ENCODE data around the gene HMGN4.
"Not testable (repeated sequence)": the region's sequence is repeated elsewhere in the genome, so short reads cannot be mapped to it uniquely, and the experiment has no call there.

Gene HMGN4

GRCh38 chr6:26524314-26524713 is 13.9 kb upstream of the HMGN4 start:
- not testable (repeated sequence) for DNase-seq

DNA sequence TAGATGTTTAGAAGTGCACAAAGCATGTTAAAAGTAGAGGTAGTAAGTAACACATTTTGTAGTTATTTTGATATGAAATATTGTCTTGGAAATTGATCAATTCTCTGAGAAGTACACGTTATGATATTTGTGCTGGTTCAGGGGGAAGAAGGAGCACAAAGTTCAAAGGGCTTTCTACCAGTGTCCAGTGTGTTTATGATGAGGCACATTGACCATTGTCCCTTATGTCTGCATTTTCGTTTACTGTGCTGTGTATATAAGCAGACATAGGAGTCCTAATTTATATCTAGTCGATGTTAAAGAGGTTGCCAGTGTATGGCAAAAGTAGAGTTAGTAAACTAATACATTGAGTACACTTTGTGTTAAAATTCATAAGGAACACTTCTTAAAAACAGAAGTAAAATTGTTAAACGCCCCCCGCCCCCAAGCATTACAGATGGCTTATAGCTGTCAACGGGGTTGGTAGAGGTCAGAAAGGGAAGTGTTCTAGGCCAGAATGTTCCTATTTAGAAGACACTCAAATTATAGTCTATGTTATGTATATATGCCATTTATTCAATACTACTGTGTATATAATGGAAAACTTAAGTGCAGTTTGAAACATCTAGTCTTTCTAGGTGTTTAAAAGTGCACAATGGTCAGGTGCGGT is 13.3 kb upstream of the HMGN4 start:
- DNase-seq = no peak

GRCh38 chr6:26525838-26526237 is 12.3 kb upstream of the HMGN4 start:
- DNase-seq = no peak

GRCh38 chr6:26526928-26527327 is 11.2 kb upstream of the HMGN4 start:
- no peak for DNase-seq

- DNase-seq = no peak
These were observed 8.0 kb upstream of the HMGN4 start for GRCh38 chr6:26530203-26530602.

DNA sequence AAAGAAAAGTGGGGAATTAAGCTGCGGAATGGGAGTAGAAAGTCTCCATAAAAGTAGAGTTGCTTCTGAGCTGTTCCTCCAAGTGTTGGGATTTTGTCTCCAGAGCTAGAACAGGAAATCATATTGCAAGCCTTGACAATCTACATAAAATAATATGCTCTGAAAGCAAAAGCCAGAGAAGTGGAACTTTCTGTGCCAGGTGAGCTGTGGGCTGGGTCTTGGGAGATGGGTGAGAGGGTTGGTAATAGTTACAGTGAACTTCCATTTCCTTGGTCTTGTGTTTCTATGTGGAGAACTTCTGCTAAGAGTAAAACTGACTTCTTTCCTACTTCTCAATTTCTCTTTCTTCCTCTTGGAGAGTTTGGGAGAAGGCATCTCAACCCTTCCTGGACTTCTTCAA is 6.3 kb upstream of the HMGN4 start:
- DNase-seq = no peak

GRCh38 chr6:26532699-26533531 is 5.3 kb upstream of the HMGN4 start:
- peak; percentile 95 for DNase-seq

DNA sequence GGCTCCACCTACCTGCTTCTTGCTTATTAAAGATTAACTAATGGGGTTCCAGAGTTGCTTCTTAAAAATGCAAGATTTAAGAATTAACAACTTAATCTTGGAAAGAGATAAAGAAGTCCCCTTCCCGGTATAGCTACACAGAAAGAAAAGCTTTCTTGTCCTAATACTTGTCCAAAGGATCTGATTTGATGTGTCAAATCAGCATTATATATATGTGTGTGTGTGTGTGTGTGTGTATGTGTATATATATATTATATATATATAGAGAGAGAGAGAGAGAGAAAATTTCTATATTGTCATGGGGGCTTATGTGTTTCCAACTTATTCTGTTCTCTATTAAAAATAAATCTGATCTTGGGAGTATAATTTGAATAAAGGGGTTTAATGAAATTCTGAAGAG is 4.6 kb upstream of the HMGN4 start:
- no peak for DNase-seq

- no peak for DNase-seq
These were observed 3.3 kb upstream of the HMGN4 start for GRCh38 chr6:26534681-26535465.

DNA sequence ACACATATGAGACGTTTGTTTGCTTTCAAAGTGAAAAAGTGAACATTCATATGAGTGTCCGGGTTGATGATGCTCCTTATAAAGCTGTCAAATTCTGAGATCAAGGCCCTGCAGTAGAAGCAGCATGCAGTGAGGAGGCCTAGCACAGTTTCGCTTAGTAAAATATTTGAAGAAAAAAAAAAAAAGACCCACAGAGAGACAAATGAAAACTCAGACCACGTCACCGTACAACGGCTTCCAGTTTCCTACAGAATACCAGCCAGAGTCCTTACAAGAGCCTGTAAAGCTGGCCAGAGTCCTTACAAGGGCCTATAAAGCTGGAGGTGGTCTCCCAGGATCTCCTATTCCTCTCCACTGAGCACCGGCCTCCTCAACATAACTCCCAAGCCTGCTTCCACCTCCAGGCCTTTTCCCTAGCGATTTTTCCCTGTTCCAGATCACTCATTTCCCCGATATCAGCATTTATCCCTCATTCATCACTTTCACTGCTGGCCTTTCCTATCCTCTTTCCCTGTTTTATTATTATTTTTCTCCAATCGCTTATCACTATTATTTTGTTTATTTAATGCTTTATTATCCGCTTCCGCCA is 1.5 kb upstream of the HMGN4 start:
- DNase-seq = peak; percentile 75

DNA sequence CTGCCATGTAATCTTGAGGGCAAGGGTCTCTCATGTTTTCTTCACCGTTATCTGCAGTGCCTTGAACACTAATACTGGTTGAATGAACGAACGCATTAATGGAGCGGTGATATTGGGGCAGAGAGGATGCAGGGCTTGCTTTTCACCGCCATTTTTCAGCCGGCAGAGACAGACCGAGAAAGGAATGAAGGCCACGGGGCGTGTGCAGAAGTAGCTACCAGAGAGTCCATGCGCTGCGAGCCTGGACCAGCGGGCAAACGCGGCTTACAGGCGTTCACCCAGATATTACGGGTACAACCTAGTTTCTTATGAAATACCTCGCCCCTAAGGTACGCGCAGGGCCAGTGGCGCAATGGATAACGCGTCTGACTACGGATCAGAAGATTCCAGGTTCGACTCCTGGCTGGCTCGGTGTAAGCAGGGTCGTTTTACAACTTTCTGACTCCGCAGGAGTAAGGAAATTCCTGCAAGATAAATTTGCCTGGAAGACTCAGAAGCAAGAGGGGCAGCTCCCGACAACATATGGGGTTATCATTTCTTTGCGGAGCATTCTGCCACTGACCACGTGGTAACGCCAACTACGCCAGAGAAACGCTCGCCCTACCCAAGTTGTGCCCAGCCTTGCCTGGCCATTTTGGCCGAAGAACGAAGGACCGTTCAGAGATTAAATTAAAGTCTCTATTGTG is 863 bp upstream of the HMGN4 start:
- DNase-seq = peak; percentile 94

- no peak for DNase-seq
These were observed 371 bp downstream of the HMGN4 start for GRCh38 chr6:26538572-26538902.

DNA sequence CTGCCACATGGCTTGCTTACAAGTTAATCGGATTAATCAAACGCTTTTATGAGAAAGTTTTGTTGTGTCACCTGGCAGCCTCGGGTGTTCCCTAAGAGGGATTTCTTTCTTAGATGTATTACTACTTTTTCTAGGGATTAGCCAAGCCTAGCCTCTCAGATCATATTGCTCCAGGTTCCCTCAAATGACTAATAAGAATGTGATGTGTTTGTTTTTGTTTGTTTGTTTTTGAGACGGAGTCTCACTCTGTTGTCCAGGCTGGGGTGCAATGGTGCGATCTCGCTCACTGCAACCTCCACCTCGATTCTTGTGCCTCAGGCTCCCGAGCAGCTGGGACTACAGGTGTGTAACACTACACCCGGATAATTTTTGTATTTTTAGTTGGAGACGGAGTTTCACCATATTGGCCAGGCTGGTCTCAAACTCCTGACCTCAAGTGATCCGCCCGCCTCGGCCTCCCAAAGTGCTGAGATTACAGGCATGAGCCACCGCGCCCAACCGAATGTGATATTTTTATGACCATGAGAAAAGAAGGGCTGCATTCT is 977 bp downstream of the HMGN4 start:
- no peak for DNase-seq

DNA sequence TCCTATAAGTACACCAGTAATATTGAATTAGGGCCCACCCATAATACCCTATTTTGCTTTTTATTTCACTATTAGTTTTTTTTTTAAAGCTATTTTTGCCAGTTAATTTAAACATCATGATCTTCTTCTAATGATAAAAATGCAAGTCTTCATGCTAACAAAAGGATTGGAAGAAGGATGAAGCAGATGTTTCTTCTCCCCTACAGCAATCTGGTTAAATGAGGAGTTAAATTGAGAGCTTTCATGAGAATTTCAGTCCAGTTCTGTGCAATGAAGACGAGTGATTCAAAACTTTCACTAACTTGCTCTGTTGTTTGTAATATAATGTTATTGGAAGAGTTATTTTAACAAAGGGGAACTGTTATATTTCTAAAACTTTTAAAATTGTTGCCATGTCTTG is 3.4 kb downstream of the HMGN4 start:
- no peak for DNase-seq

- DNase-seq = no peak
These were observed 5.8 kb downstream of the HMGN4 start for GRCh38 chr6:26543953-26544352.

DNA sequence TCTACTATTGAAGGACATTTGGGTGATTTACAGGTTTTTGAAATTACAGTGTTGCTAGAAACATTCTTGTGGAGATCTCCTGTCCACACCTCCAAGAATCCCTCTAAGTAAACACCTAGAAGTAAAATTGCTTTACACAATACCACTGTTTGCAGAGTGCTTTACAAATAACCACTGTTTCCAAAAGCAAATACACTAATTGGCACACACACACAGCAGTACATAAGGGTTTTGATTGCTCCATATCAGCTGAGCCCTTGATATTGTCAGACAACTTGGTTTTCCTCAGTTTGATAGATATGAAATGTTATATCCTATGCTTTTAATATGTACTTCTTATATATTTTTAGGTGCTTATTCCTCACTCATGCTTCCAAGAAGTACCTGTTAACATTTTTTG is 6.3 kb downstream of the HMGN4 start:
- no peak for DNase-seq

DNA sequence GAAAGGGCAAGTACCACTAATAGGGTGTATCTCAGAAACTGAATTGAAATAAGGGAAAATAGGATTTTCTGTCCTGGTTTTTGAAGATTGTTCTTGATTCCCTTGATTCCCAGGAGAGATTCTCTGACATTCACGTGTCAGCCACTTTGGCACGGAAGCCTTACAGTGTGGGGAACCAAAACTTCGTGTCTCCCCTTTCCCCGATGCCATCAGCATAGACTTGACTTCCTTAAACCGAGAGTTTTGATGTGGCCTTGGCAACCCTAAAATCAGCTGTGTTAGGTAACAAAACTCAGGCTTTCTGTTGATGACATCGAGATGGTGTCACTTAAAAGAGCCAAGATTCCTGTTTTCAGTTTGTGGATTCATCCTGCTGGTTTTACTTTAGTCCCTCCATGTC is 7.5 kb downstream of the HMGN4 start:
- no peak for DNase-seq

GRCh38 chr6:26547363-26547762 is 9.2 kb downstream of the HMGN4 start:
- DNase-seq = not testable (repeated sequence)

- DNase-seq = peak; percentile 81
These were observed 12.3 kb downstream of the HMGN4 start for GRCh38 chr6:26550250-26550993.

DNA sequence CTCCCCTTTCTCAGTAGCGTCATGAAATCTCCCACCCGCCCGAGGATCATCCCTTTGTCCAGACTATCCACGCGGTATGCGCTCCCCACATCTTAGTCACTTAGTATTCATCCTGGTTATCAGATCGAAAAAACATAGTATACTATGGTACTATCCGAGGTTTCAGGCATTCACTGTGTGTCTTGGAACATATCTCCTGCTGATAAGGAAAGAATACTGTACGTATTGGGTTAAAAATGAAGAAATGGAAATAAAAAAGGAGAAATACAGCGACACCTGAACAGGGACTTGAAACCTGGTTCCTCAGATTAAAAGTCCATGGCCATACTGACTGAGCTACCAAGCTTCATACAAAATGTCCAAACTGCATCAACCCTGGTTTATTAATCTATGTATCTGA is 14.0 kb downstream of the HMGN4 start:
- DNase-seq = no peak

GRCh38 chr6:26552640-26553188 is 14.5 kb downstream of the HMGN4 start:
- DNase-seq = no peak

GRCh38 chr6:26553264-26553634 is 15.1 kb downstream of the HMGN4 start:
- peak; percentile 87 for DNase-seq

Data from right forelimb (tissue), 1 donor.